ENCODE results near the gene TUBGCP2. TPM values are rescaled to one million over a fixed set of nuclear protein-coding genes. Genes with fewer than 3 reads are reported as not detected.

TUBGCP2 gene
- total RNA-seq, 1 donor from 2014 or later = 58.6 TPM

- TF ChIP-seq CTCF (conservative IDR thresholded peaks at IDR 0.05) = no peak
- H3K27me3 Mint-ChIP-seq = no peaks in the 10 kb centered on the region
- no peaks in the 10 kb centered on the region for H3K9me3 Mint-ChIP-seq
- no peak for DNase-seq (ENCODE audit: extremely low spot score, unreplicated experiment)
- no peak overlapping the region for H3K27ac Mint-ChIP-seq
- no peak overlapping the region for H3K4me3 Mint-ChIP-seq
- H3K4me1 Mint-ChIP-seq (ENCODE audit: unreplicated experiment) = peaks cover 12% of the 10 kb centered on the region
- H3K36me3 Mint-ChIP-seq = peaks cover 4% of the 10 kb centered on the region
These were observed 6.4 kb downstream of the TUBGCP2 start for GRCh38 chr10:133302230-133302629.

- peaks cover 4% of the 10 kb centered on the region for H3K36me3 Mint-ChIP-seq
- no peak overlapping the region for H3K27ac Mint-ChIP-seq
- DNase-seq (ENCODE audit: extremely low spot score, unreplicated experiment) = no peak
- TF ChIP-seq CTCF (conservative IDR thresholded peaks at IDR 0.05) = no peak
- H3K4me1 Mint-ChIP-seq (ENCODE audit: unreplicated experiment) = no peaks in the 10 kb centered on the region
- no peak overlapping the region for H3K4me3 Mint-ChIP-seq
- no peaks in the 10 kb centered on the region for H3K9me3 Mint-ChIP-seq
- no peaks in the 10 kb centered on the region for H3K27me3 Mint-ChIP-seq
These were observed 8.9 kb downstream of the TUBGCP2 start for GRCh38 chr10:133299738-133300137.

- no peak for DNase-seq (ENCODE audit: extremely low spot score, unreplicated experiment)
- Mint-ChIP-seq H3K4me3 (no peak overlapping the region), H3K4me1 (ENCODE audit: unreplicated experiment) (no peaks in the 10 kb centered on the region), H3K27ac (no peak overlapping the region), H3K27me3 (no peaks in the 10 kb centered on the region), H3K36me3 (peaks cover 4% of the 10 kb centered on the region), H3K9me3 (no peaks in the 10 kb centered on the region)
- TF ChIP-seq CTCF (conservative IDR thresholded peaks at IDR 0.05) = no peak
These were observed 9.4 kb downstream of the TUBGCP2 start for GRCh38 chr10:133299224-133299623.

GRCh38 chr10:133298466-133298865 lies 10.2 kb downstream of the TUBGCP2 start:
- Mint-ChIP-seq H3K36me3 (peaks cover 4% of the 10 kb centered on the region), H3K4me3 (no peak overlapping the region), H3K9me3 (no peaks in the 10 kb centered on the region), H3K27me3 (no peaks in the 10 kb centered on the region), H3K27ac (no peak overlapping the region), H3K4me1 (ENCODE audit: unreplicated experiment) (no peaks in the 10 kb centered on the region)
- no peak for DNase-seq (ENCODE audit: extremely low spot score, unreplicated experiment)
- TF ChIP-seq CTCF (conservative IDR thresholded peaks at IDR 0.05) = no peak

- H3K27ac Mint-ChIP-seq = no peak overlapping the region
- no peak for TF ChIP-seq CTCF (conservative IDR thresholded peaks at IDR 0.05)
- peaks cover 4% of the 10 kb centered on the region for H3K36me3 Mint-ChIP-seq
- no peak overlapping the region for H3K4me3 Mint-ChIP-seq
- H3K4me1 Mint-ChIP-seq (ENCODE audit: unreplicated experiment) = no peaks in the 10 kb centered on the region
- H3K9me3 Mint-ChIP-seq = no peaks in the 10 kb centered on the region
- DNase-seq (ENCODE audit: extremely low spot score, unreplicated experiment) = no peak
- no peaks in the 10 kb centered on the region for H3K27me3 Mint-ChIP-seq
These were observed 11.2 kb downstream of the TUBGCP2 start for GRCh38 chr10:133297504-133297903.
